ENCODE measurements around the gene HPCAL1. TPM values are rescaled to one million over a fixed set of nuclear protein-coding genes. Genes with fewer than 3 reads are reported as not detected.

HPCAL1 gene
- total and polyA plus RNA-seq, 4 donors, result 28.2 to 159 (median 95.0) TPM

DNA sequence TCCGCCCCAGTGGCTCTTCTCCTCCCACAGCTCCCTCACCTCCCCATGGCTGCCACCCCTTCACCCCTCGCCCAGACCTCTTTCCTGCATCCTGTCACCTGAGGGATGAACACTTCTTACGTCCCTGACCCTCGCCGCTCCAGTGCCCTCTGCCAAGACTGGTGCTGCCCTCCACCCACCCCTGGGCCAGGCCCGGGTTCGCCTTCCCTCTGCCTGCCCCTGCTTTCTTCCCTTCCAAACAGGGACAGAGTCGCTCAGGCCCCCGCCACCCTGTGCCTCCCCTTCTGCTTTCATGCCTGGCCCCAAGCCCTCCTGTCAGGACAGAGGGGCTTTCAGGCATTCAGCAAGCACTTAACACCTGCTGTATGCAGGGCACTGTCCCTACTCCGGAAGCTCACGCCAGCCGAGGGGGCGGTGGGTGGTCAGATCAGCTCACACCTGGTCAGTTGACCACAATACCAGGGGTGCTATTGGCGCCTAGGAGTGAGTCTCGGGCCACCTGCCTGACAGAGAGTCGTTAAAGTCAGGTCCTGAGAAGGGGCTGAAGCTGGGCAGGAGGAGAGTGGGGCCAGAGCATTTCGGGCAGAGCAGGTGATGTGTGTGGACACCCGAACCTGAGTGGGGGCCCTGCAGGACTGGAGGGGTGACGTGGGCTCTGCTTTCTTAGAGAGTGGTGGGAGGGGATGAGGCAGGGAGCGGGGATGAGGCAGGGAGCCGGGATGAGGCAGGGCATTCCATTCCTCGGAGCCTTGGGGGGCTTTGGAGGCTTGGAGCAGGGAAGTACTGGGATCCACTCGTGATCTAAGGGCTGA is 26.0 kb upstream of the HPCAL1 start:
- no peak overlapping the region for H3K4me3 ChIP-seq (ENCODE audit: low read depth, low read length)
- no peaks in the 10 kb centered on the region for H3K9me3 ChIP-seq (ENCODE audit: control insufficient read depth, insufficient read depth, low read length)
- no peaks in the 10 kb centered on the region for H3K36me3 ChIP-seq (ENCODE audit: control insufficient read depth, insufficient read depth, low read length)
- no peak overlapping the region for H3K27ac ChIP-seq (ENCODE audit: low read depth, low read length)
- H3K27me3 ChIP-seq (ENCODE audit: control insufficient read depth, insufficient read depth, low read length), result no peaks in the 10 kb centered on the region
- WGBS (ENCODE audit: insufficient coverage), result 80% methylated on average over 23 of the region's 23 CpGs
- DNase-seq (ENCODE audit: low read depth in 4 of 6, low spot score in 6 of 6), result no peak
- H3K4me1 ChIP-seq (ENCODE audit: control insufficient read depth, insufficient read depth, low read length), result peaks cover 27% of the 10 kb centered on the region

DNA sequence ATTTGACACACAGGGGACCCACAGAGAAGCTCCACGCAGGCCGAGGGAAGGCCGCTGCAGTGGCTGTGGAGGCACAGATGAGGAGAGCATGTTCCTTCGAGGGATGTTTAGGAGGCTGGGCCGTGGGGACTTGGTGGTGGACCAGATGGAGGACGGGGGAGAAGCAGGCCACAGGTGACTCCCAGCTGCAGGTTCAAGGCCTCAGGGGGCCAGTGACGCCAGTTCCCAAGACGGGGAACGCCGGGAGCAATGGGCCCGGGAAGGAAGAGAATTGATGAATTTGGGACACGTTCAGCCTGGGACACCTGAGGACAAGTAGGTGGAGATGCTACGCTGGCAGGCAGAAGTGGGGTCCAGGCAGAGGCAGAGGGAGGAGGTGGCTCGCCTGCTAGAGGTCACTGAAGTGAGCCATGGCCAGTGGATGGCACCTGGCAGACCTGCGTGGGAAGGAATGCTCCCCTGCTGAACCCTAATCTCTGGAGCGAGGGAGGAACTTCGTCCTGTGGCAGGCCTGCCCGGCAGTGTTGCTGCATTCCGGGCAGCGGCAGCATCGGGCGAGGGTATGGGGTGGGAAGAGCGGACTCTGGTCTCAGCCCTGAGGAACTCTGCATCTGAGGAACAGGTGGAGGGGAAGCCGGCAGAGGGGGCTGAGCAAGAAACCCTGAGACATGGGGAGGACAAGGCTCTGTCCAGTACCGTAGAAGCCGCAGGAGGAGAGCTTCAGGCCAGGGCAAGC is 25.2 kb upstream of the HPCAL1 start:
- Histone ChIP-seq H3K36me3 (ENCODE audit: control insufficient read depth, insufficient read depth, low read length) (no peaks in the 10 kb centered on the region), H3K27me3 (ENCODE audit: control insufficient read depth, insufficient read depth, low read length) (no peaks in the 10 kb centered on the region), H3K4me1 (ENCODE audit: control insufficient read depth, insufficient read depth, low read length) (peaks cover 29% of the 10 kb centered on the region), H3K4me3 (ENCODE audit: low read depth, low read length) (no peak overlapping the region), H3K9me3 (ENCODE audit: control insufficient read depth, insufficient read depth, low read length) (no peaks in the 10 kb centered on the region), H3K27ac (ENCODE audit: low read depth, low read length) (peak overlapping the region; percentile 44)
- no peak for DNase-seq (ENCODE audit: low read depth in 4 of 6, low spot score in 6 of 6)
- 87% methylated on average over 26 of the region's 26 CpGs for WGBS (ENCODE audit: insufficient coverage)

DNA sequence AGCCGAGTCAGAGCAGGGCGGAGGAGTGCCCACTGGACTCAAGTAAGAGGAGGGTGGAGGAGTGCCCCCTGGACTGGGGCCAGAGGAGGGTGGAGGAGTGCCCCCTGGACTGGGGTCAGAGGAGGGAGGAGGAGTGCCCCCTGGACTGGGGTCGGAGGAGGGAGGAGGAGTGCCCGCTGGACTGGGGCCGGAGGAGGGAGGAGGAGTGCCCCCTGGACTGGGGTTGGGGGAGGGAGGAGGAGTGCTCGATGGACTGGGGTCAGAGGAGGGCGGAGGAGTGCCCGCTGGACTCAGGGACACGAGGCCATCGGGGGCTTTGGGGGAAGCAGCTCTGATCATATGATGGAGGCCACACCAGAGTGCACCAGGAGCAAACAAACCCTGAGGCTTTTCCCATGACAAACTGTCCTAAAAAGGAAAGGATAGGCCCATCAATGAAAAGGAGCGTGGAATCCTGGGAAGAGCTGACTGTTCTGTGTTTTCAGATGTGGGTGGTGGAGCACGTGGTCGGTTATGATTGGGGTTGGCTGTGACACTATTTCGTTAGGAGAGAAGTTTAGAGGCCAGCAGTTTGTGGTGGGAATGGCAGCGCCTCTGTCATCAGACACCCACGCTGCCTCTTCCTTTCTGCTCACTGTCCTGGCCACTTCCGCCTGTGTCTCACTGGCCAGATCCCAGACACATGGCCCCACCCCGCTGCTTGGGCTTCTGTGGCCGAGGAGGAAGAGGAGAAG is 24.5 kb upstream of the HPCAL1 start:
- DNase-seq (ENCODE audit: low read depth in 4 of 6, low spot score in 6 of 6), result peak in 1 of 6 donors; percentile 59
- Histone ChIP-seq H3K4me1 (ENCODE audit: control insufficient read depth, insufficient read depth, low read length) (peaks cover 36% of the 10 kb centered on the region), H3K27me3 (ENCODE audit: control insufficient read depth, insufficient read depth, low read length) (no peaks in the 10 kb centered on the region), H3K9me3 (ENCODE audit: control insufficient read depth, insufficient read depth, low read length) (no peaks in the 10 kb centered on the region), H3K4me3 (ENCODE audit: low read depth, low read length) (no peak overlapping the region), H3K27ac (ENCODE audit: low read depth, low read length) (peak overlapping the region; percentile 44), H3K36me3 (ENCODE audit: control insufficient read depth, insufficient read depth, low read length) (no peaks in the 10 kb centered on the region)
- 61% methylated on average over 14 of the region's 19 CpGs for WGBS (ENCODE audit: insufficient coverage)

DNA sequence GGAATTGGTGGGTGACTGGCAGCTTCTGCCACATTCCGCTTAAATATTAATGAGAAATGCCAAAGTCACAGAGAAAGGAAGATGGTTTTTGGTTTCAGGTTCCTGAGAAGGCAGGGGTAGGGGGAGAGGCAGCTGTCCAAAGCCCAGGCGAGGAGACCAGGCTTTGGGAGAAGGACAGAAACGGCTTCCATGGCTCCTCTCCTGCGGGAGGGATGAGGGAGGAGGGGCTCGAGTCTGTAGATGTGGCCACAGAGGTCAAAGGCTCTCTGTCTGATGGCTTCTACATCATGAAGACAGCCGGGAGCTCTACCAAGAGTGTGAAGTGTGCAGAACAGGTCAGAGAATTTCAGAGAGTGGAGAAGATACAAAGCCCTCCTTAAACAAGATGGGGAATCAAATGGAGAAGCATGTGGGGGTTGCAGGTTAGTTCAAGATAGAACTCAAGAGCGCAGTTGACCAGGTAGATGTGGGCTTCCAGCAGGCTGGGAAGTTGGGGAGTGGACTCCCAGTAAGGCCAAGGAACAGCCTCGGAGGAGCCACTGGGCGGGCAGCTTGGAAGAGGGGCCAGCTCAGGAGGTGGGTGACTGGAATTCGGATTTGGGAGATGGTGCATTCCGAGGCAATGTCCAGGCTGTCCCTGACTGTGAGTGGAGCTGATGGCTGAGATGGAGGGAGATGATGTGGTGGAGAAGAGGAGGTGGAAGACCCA is 23.8 kb upstream of the HPCAL1 start:
- no peaks in the 10 kb centered on the region for H3K27me3 ChIP-seq (ENCODE audit: control insufficient read depth, insufficient read depth, low read length)
- H3K4me3 ChIP-seq (ENCODE audit: low read depth, low read length), result no peak overlapping the region
- H3K4me1 ChIP-seq (ENCODE audit: control insufficient read depth, insufficient read depth, low read length), result peaks cover 43% of the 10 kb centered on the region
- 80% methylated on average over 11 of the region's 11 CpGs for WGBS (ENCODE audit: insufficient coverage)
- H3K27ac ChIP-seq (ENCODE audit: low read depth, low read length), result peak overlapping the region; percentile 44
- H3K9me3 ChIP-seq (ENCODE audit: control insufficient read depth, insufficient read depth, low read length), result no peaks in the 10 kb centered on the region
- no peak for DNase-seq (ENCODE audit: low read depth in 4 of 6, low spot score in 6 of 6)
- no peaks in the 10 kb centered on the region for H3K36me3 ChIP-seq (ENCODE audit: control insufficient read depth, insufficient read depth, low read length)

DNA sequence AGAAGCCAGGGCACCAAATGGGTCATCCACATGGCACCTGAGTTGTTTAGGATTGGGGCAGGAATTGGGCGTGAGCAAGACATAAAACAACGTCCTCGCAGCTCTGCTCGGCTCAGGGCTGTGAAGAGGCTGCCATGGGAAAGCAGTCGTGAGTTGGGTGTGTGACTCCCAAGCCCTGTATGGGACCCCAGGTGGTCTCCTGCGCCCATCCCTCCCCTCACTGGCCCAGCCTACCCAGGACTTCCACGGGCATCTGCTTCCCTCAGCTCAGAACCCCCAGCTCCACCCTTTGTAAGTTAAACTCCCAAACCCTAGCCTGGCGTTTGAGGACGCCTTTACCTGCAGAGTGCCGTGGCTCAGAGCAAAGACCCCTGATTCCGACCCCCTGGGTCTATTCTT is 23.2 kb upstream of the HPCAL1 start:
- H3K27me3 ChIP-seq (ENCODE audit: control insufficient read depth, insufficient read depth, low read length), result no peaks in the 10 kb centered on the region
- WGBS (ENCODE audit: insufficient coverage), result 88% methylated on average over 8 of the region's 11 CpGs
- H3K9me3 ChIP-seq (ENCODE audit: control insufficient read depth, insufficient read depth, low read length), result no peaks in the 10 kb centered on the region
- H3K27ac ChIP-seq (ENCODE audit: low read depth, low read length), result no peak overlapping the region
- H3K4me3 ChIP-seq (ENCODE audit: low read depth, low read length), result no peak overlapping the region
- H3K4me1 ChIP-seq (ENCODE audit: control insufficient read depth, insufficient read depth, low read length), result peaks cover 49% of the 10 kb centered on the region
- DNase-seq (ENCODE audit: low read depth in 4 of 6, low spot score in 6 of 6), result no peak
- H3K36me3 ChIP-seq (ENCODE audit: control insufficient read depth, insufficient read depth, low read length), result no peaks in the 10 kb centered on the region

DNA sequence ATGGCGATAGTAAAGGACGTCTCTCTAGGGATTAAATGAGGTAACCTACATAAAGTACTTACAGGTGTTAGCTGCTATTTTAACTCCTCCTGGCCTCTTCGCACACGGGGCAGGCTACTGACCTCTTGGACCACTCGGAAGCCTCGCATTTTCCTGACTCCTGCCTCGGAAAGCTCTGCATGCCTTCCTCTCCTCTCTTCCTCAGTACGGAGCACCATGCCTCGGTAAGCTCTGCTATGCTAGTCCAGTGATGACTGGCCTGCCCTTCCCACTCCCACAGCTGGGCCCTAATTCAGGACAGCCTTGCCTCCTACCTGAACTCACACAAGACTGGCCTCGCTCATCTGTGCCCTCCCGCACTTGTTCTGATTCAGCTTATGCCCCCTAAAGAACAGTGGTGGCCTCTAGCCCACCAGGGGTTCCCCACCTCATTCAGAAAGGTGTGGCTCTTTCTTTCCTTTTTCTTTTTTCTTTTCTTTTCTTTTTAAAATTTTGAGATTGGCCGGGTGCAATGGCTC is 22.7 kb upstream of the HPCAL1 start:
- Histone ChIP-seq H3K4me3 (ENCODE audit: low read depth, low read length) (no peak overlapping the region), H3K27ac (ENCODE audit: low read depth, low read length) (no peak overlapping the region), H3K9me3 (ENCODE audit: control insufficient read depth, insufficient read depth, low read length) (no peaks in the 10 kb centered on the region), H3K27me3 (ENCODE audit: control insufficient read depth, insufficient read depth, low read length) (no peaks in the 10 kb centered on the region), H3K36me3 (ENCODE audit: control insufficient read depth, insufficient read depth, low read length) (no peaks in the 10 kb centered on the region), H3K4me1 (ENCODE audit: control insufficient read depth, insufficient read depth, low read length) (peaks cover 54% of the 10 kb centered on the region)
- 89% methylated on average over 9 of the region's 12 CpGs for WGBS (ENCODE audit: insufficient coverage)
- DNase-seq (ENCODE audit: low read depth in 4 of 6, low spot score in 6 of 6), result no peak

DNA sequence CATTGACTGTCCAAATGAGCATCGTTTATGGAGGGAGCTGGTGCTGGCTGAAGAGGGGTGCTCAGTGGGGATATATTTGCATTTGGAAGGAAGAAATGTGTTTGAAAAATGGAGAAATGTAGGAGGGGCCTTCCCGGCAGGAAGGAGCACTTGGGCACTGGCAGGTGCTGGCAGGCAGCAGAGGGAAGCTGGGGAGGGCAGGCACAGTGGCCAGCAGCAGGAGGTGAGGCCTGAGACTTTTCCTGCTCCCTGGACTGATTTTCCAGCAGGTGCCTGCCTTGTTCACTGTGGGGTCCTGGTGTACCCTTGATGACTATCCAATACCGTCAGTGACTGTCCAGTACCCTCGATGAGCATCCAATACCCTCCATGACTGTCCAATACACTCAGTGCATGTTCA is 20.8 kb upstream of the HPCAL1 start:
- no peaks in the 10 kb centered on the region for H3K9me3 ChIP-seq (ENCODE audit: control insufficient read depth, insufficient read depth, low read length)
- H3K4me1 ChIP-seq (ENCODE audit: control insufficient read depth, insufficient read depth, low read length), result peaks cover 63% of the 10 kb centered on the region
- no peak overlapping the region for H3K4me3 ChIP-seq (ENCODE audit: low read depth, low read length)
- no peaks in the 10 kb centered on the region for H3K27me3 ChIP-seq (ENCODE audit: control insufficient read depth, insufficient read depth, low read length)
- H3K36me3 ChIP-seq (ENCODE audit: control insufficient read depth, insufficient read depth, low read length), result no peaks in the 10 kb centered on the region
- WGBS (ENCODE audit: insufficient coverage), result 83% methylated on average over 4 of the region's 4 CpGs
- DNase-seq (ENCODE audit: low read depth in 4 of 6, low spot score in 6 of 6), result no peak
- no peak overlapping the region for H3K27ac ChIP-seq (ENCODE audit: low read depth, low read length)

DNA sequence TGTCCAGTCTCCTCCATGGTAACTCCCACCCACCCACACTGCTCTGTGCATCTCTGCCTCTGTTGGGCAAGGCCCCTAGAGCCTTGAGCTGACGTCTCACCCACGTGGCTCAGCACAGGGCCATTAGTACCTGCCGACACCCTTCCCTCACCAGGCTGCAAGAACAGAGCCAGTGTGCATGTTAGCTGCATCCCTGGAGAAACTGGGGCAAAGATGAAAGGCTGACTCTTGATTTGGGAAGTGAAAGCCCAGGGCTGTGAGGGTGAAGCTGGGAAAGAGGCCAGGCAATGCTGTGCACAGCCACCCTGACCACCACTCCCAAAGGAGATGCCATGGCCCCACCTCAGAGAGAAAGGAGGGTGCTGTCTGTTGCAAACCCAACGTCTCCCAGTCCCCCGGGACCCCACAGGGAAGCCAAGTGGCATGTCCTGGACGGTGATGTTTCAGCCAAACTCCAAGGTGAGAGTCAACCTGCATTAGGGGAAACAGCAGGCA is 20.0 kb upstream of the HPCAL1 start:
- H3K9me3 ChIP-seq (ENCODE audit: control insufficient read depth, insufficient read depth, low read length), result no peaks in the 10 kb centered on the region
- no peaks in the 10 kb centered on the region for H3K36me3 ChIP-seq (ENCODE audit: control insufficient read depth, insufficient read depth, low read length)
- no peak overlapping the region for H3K4me3 ChIP-seq (ENCODE audit: low read depth, low read length)
- no peak for DNase-seq (ENCODE audit: low read depth in 4 of 6, low spot score in 6 of 6)
- peaks cover 59% of the 10 kb centered on the region for H3K4me1 ChIP-seq (ENCODE audit: control insufficient read depth, insufficient read depth, low read length)
- H3K27ac ChIP-seq (ENCODE audit: low read depth, low read length), result no peak overlapping the region
- 64% methylated on average over 6 of the region's 6 CpGs for WGBS (ENCODE audit: insufficient coverage)
- H3K27me3 ChIP-seq (ENCODE audit: control insufficient read depth, insufficient read depth, low read length), result no peaks in the 10 kb centered on the region

Measured in spinal cord (tissue), 10 donors.